IgD-negative memory B cell (primary cell): ENCODE measurements around the gene CAMK2G. TPM values are rescaled to one million over a fixed set of nuclear protein-coding genes. Genes with fewer than 3 reads are reported as not detected.

ENCODE experiments used
- H3K27ac Mint-ChIP-seq, 3 donors: one replicate each; pipeline ENCODE4 v1.8.0; 2020 to 2022; ENCODE audit warnings: mild to moderate bottlenecking in 3 of 3, mixed read lengths in 3 of 3, moderate library complexity in 1 of 3
- H3K27me3 Mint-ChIP-seq: one replicate; pipeline ENCODE4 v1.8.0; 2021; ENCODE audit warnings: mixed read lengths
- H3K36me3 Mint-ChIP-seq: one replicate; pipeline ENCODE4 v1.8.0; 2020; ENCODE audit warnings: mild to moderate bottlenecking, mixed read lengths
- H3K4me1 Mint-ChIP-seq, 3 donors: one replicate each; pipeline ENCODE4 v1.8.0; 2020 to 2022; ENCODE audit warnings: mixed read lengths in 3 of 3, mild to moderate bottlenecking in 1 of 3
- H3K4me3 Mint-ChIP-seq, 4 donors: one replicate each; pipeline ENCODE4 v1.8.0; 2020 to 2022; ENCODE audit warnings: mild to moderate bottlenecking in 4 of 4, mixed read lengths in 4 of 4, moderate library complexity in 3 of 4
- H3K9me3 Mint-ChIP-seq, 3 donors: one replicate each; pipeline ENCODE4 v1.8.0; 2020 to 2021; ENCODE audit warnings: mixed read lengths in 3 of 3, mild to moderate bottlenecking in 1 of 3
- polyA plus RNA-seq: library from polyadenylated mRNA; unstranded; fragments of 300-500 nt; fragmentation: Illumina TruSeq; gene quantifications from one replicate; pipeline ENCODE4 v1.2.3, GENCODE V29; 2021

The CAMK2G gene
- polyA plus RNA-seq, 1 donor from 2014 or later: 7.2 TPM

GRCh38 chr10:73878365-73878764 lies 4.0 kb upstream of the CAMK2G start:
- H3K27ac Mint-ChIP-seq: no peak overlapping the region
- no peaks in the 10 kb centered on the region for H3K9me3 Mint-ChIP-seq
- no peaks in the 10 kb centered on the region for H3K36me3 Mint-ChIP-seq
- no peak overlapping the region for H3K4me3 Mint-ChIP-seq
- H3K27me3 Mint-ChIP-seq: no peaks in the 10 kb centered on the region
- peaks cover 8 to 11% (median 11%) of the 10 kb centered on the region in 3 donors for H3K4me1 Mint-ChIP-seq

- peak overlapping the region in 2 of 4 donors; percentile 26 to 64 for H3K4me3 Mint-ChIP-seq
- no peaks in the 10 kb centered on the region for H3K9me3 Mint-ChIP-seq
- H3K4me1 Mint-ChIP-seq: peaks cover 10 to 18% (median 15%) of the 10 kb centered on the region in 3 donors
- peak overlapping the region; percentile 13 to 73 (median 59) for H3K27ac Mint-ChIP-seq
- H3K27me3 Mint-ChIP-seq: no peaks in the 10 kb centered on the region
- peaks cover 3% of the 10 kb centered on the region for H3K36me3 Mint-ChIP-seq
These were observed 3.3 kb upstream of the CAMK2G start for GRCh38 chr10:73877533-73878160.

- peaks cover 3% of the 10 kb centered on the region for H3K36me3 Mint-ChIP-seq
- H3K4me1 Mint-ChIP-seq: peaks cover 16 to 23% (median 20%) of the 10 kb centered on the region in 3 donors
- no peaks in the 10 kb centered on the region for H3K9me3 Mint-ChIP-seq
- peak overlapping the region in 2 of 4 donors; percentile 64 to 69 for H3K4me3 Mint-ChIP-seq
- H3K27ac Mint-ChIP-seq: peak overlapping the region in 2 of 3 donors; percentile 13 to 73
- H3K27me3 Mint-ChIP-seq: no peaks in the 10 kb centered on the region
These were observed 2.6 kb upstream of the CAMK2G start for GRCh38 chr10:73876971-73877370.

GRCh38 chr10:73876566-73876965 lies 2.2 kb upstream of the CAMK2G start:
- H3K36me3 Mint-ChIP-seq: peaks cover 3% of the 10 kb centered on the region
- no peaks in the 10 kb centered on the region for H3K9me3 Mint-ChIP-seq
- H3K4me3 Mint-ChIP-seq: peak overlapping the region in 2 of 4 donors; percentile 52 to 64
- peak overlapping the region in 1 of 3 donors; percentile 13 for H3K27ac Mint-ChIP-seq
- peaks cover 17 to 27% (median 24%) of the 10 kb centered on the region in 3 donors for H3K4me1 Mint-ChIP-seq
- H3K27me3 Mint-ChIP-seq: no peaks in the 10 kb centered on the region

- Mint-ChIP-seq H3K9me3 (no peaks in the 10 kb centered on the region), H3K27me3 (no peaks in the 10 kb centered on the region), H3K27ac (peak overlapping the region in 1 of 3 donors; percentile 74), H3K4me3 (peak overlapping the region in 2 of 4 donors; percentile 52 to 64), H3K4me1 (peaks cover 19 to 28% (median 25%) of the 10 kb centered on the region in 3 donors), H3K36me3 (peaks cover 3% of the 10 kb centered on the region)
These were observed 1.8 kb upstream of the CAMK2G start for GRCh38 chr10:73876157-73876556.

- Mint-ChIP-seq H3K27me3 (no peaks in the 10 kb centered on the region), H3K4me3 (peak overlapping the region; percentile 88 to 95 (median 91)), H3K36me3 (peaks cover 3% of the 10 kb centered on the region), H3K27ac (peak overlapping the region; percentile 57 to 81 (median 74)), H3K9me3 (no peaks in the 10 kb centered on the region), H3K4me1 (peaks cover 21 to 35% (median 25%) of the 10 kb centered on the region in 3 donors)
These were observed 752 bp upstream of the CAMK2G start for GRCh38 chr10:73875139-73875475.

GRCh38 chr10:73873838-73874215 lies 528 bp downstream of the CAMK2G start:
- peaks cover 3% of the 10 kb centered on the region for H3K36me3 Mint-ChIP-seq
- no peak overlapping the region for H3K27ac Mint-ChIP-seq
- H3K4me3 Mint-ChIP-seq: peak overlapping the region in 1 of 4 donors; percentile 83
- H3K4me1 Mint-ChIP-seq: peaks cover 15 to 32% (median 20%) of the 10 kb centered on the region in 3 donors
- no peaks in the 10 kb centered on the region for H3K9me3 Mint-ChIP-seq
- H3K27me3 Mint-ChIP-seq: no peaks in the 10 kb centered on the region

- Mint-ChIP-seq H3K4me3 (peak overlapping the region; percentile 85 to 92 (median 88)), H3K9me3 (no peaks in the 10 kb centered on the region), H3K27ac (peak overlapping the region; percentile 73 to 90 (median 78)), H3K27me3 (no peaks in the 10 kb centered on the region), H3K36me3 (peaks cover 3% of the 10 kb centered on the region), H3K4me1 (peaks cover 15 to 34% (median 20%) of the 10 kb centered on the region in 3 donors)
These were observed 1.1 kb downstream of the CAMK2G start for GRCh38 chr10:73873142-73873837.

GRCh38 chr10:73872190-73872710 lies 2.1 kb downstream of the CAMK2G start:
- H3K4me3 Mint-ChIP-seq: peak overlapping the region; percentile 85 to 92 (median 88)
- peaks cover 3% of the 10 kb centered on the region for H3K36me3 Mint-ChIP-seq

GRCh38 chr10:73871295-73872189 lies 2.8 kb downstream of the CAMK2G start:
- no peaks in the 10 kb centered on the region for H3K9me3 Mint-ChIP-seq
- H3K27ac Mint-ChIP-seq: peak overlapping the region; percentile 69 to 90 (median 73)
- peaks cover 3% of the 10 kb centered on the region for H3K36me3 Mint-ChIP-seq
- H3K4me1 Mint-ChIP-seq: peaks cover 20 to 46% (median 25%) of the 10 kb centered on the region in 3 donors
- peak overlapping the region; percentile 85 to 92 (median 88) for H3K4me3 Mint-ChIP-seq
- no peaks in the 10 kb centered on the region for H3K27me3 Mint-ChIP-seq

More at GRCh38 chr10:73872190-73872710, 2.1 kb downstream of the CAMK2G start:
- H3K27ac Mint-ChIP-seq: peak overlapping the region in 1 of 3 donors; percentile 90
- H3K9me3 Mint-ChIP-seq: no peaks in the 10 kb centered on the region
- no peaks in the 10 kb centered on the region for H3K27me3 Mint-ChIP-seq
- peaks cover 16 to 41% (median 20%) of the 10 kb centered on the region in 3 donors for H3K4me1 Mint-ChIP-seq

GRCh38 chr10:73868655-73869195 lies 5.6 kb downstream of the CAMK2G start:
- Mint-ChIP-seq H3K4me3 (peak overlapping the region in 1 of 4 donors; percentile 67), H3K9me3 (no peaks in the 10 kb centered on the region), H3K4me1 (peaks cover 41 to 63% (median 44%) of the 10 kb centered on the region in 3 donors), H3K27me3 (no peaks in the 10 kb centered on the region), H3K27ac (peak overlapping the region in 2 of 3 donors; percentile 34 to 71), H3K36me3 (peaks cover 3% of the 10 kb centered on the region)

GRCh38 chr10:73867871-73868631 lies 6.3 kb downstream of the CAMK2G start:
- Mint-ChIP-seq H3K27me3 (no peaks in the 10 kb centered on the region), H3K4me3 (peak overlapping the region in 1 of 4 donors; percentile 17), H3K27ac (peak overlapping the region; percentile 34 to 88 (median 74)), H3K4me1 (peaks cover 44 to 60% (median 44%) of the 10 kb centered on the region in 3 donors), H3K36me3 (peaks cover under 1% of the 10 kb centered on the region), H3K9me3 (no peaks in the 10 kb centered on the region)

GRCh38 chr10:73867126-73867807 lies 7.1 kb downstream of the CAMK2G start:
- Mint-ChIP-seq H3K27ac (peak overlapping the region; percentile 79 to 90 (median 84)), H3K36me3 (no peaks in the 10 kb centered on the region), H3K4me1 (peaks cover 37 to 56% (median 39%) of the 10 kb centered on the region in 3 donors), H3K27me3 (no peaks in the 10 kb centered on the region), H3K9me3 (no peaks in the 10 kb centered on the region), H3K4me3 (peak overlapping the region in 3 of 4 donors; percentile 25 to 95 (median 68))
